CD14-positive monocyte (primary cell): ENCODE data around the gene TMTC1. TPM values are rescaled to one million over a fixed set of nuclear protein-coding genes. Genes with fewer than 3 reads are reported as not detected.
A peak's percentile ranks its signal among the peaks of the same experiment; 100 is the strongest.

Experiments
- DNase-seq, 3 donors: peaks; one replicate each; pipeline ENCODE4 v3.0.0-alpha.2; 2011 to 2022
- H2AFZ ChIP-seq: 2 replicates; pipeline ENCODE4 v1.6.0; 2012; ENCODE audit warnings: mild to moderate bottlenecking, low read depth, low read length, inconsistent platforms; ENCODE audit not compliant: insufficient read depth, poor library complexity, severe bottlenecking
- H3K27ac ChIP-seq, 2 donors: 1 replicate in 1 of 2; 2 replicates in 1 of 2; pipeline ENCODE4 v1.5.1; 2012 to 2013; ENCODE audit warnings: low read length in 2 of 2, control low read depth in 1 of 2, inconsistent platforms in 1 of 2, low read depth in 1 of 2, mild to moderate bottlenecking in 1 of 2
- H3K27me3 ChIP-seq, 2 donors: one replicate each; pipeline versions ENCODE4 v1.6.0 to v1.6.1; 2011 to 2013; ENCODE audit warnings: low read length in 2 of 2; ENCODE audit not compliant: control insufficient read depth in 2 of 2, insufficient read depth in 2 of 2
- H3K36me3 ChIP-seq, 2 donors: replicated peaks in 1 of 2; 1 replicate in 1 of 2; 2 replicates in 1 of 2; pipeline versions ENCODE4 v1.5.1 to v1.6.1; 2012 to 2013; ENCODE audit warnings: low read length in 2 of 2, control low read depth in 1 of 2, inconsistent platforms in 1 of 2, mild to moderate bottlenecking in 1 of 2; ENCODE audit not compliant: insufficient read depth in 2 of 2, control insufficient read depth in 1 of 2
- H3K4me1 ChIP-seq, 2 donors: 1 replicate in 1 of 2; 2 replicates in 1 of 2; pipeline versions ENCODE4 v1.5.1 to v1.6.1; 2012 to 2013; ENCODE audit warnings: low read length in 2 of 2, control low read depth in 1 of 2, inconsistent platforms in 1 of 2, mild to moderate bottlenecking in 1 of 2, moderate library complexity in 1 of 2; ENCODE audit not compliant: insufficient read depth in 2 of 2, control insufficient read depth in 1 of 2
- H3K4me2 ChIP-seq: replicated peaks from 2 replicates; pipeline ENCODE3; 2012; ENCODE audit warnings: low read length, moderate library complexity, mild to moderate bottlenecking; ENCODE audit not compliant: poor library complexity, severe bottlenecking; ENCODE audit errors: extremely low read depth
- H3K4me3 ChIP-seq, 3 experiments: fragments of 200-600 bp in 1 of 3; sonication (generic) in 1 of 3; replicated peaks in 1 of 3; 1 replicate in 2 of 3; 2 replicates in 1 of 3; pipeline ENCODE4 v1.5.1; 2011 to 2013; ENCODE audit warnings: low read length in 3 of 3, mild to moderate bottlenecking in 3 of 3, control low read depth in 2 of 3, low read depth in 2 of 3, inconsistent platforms in 1 of 3, moderate library complexity in 1 of 3
- H3K79me2 ChIP-seq: 2 replicates; pipeline ENCODE4 v1.6.0; 2012; ENCODE audit warnings: mild to moderate bottlenecking, control low read depth, inconsistent platforms, low read length, moderate library complexity; ENCODE audit not compliant: insufficient read depth
- H3K9ac ChIP-seq: 2 replicates; pipeline ENCODE4 v1.6.0; 2017; ENCODE audit warnings: low read length, mild to moderate bottlenecking; ENCODE audit not compliant: insufficient read depth, poor library complexity, severe bottlenecking
- H3K9me3 ChIP-seq, 2 donors: replicated peaks in 1 of 2; 1 replicate in 1 of 2; 2 replicates in 1 of 2; pipeline versions ENCODE4 v1.5.1 to v1.6.1; 2012 to 2013; ENCODE audit warnings: low read length in 2 of 2, control low read depth in 1 of 2; ENCODE audit not compliant: control insufficient read depth in 1 of 2, insufficient read depth in 1 of 2
- H4K20me1 ChIP-seq: 2 replicates; pipeline ENCODE4 v1.6.0; 2012; ENCODE audit warnings: mild to moderate bottlenecking, low read length, control low read depth, moderate library complexity; ENCODE audit not compliant: insufficient read depth
- H3K27ac Mint-ChIP-seq, 7 donors: one replicate each; pipeline ENCODE4 v1.8.0; 2020; ENCODE audit warnings: mild to moderate bottlenecking in 7 of 7, mixed read lengths in 7 of 7, moderate library complexity in 6 of 7, inconsistent platforms in 2 of 7
- H3K27me3 Mint-ChIP-seq, 3 donors: one replicate each; pipeline ENCODE4 v1.8.0; 2021 to 2022; ENCODE audit warnings: low read depth in 3 of 3, mild to moderate bottlenecking in 3 of 3, mixed read lengths in 3 of 3, moderate library complexity in 3 of 3, inconsistent platforms in 1 of 3
- H3K36me3 Mint-ChIP-seq, 2 donors: one replicate each; pipeline ENCODE4 v1.8.0; 2020; ENCODE audit warnings: mixed read lengths in 2 of 2, inconsistent platforms in 1 of 2, mild to moderate bottlenecking in 1 of 2
- H3K4me1 Mint-ChIP-seq: one replicate; pipeline ENCODE4 v1.8.0; 2020; ENCODE audit warnings: mild to moderate bottlenecking, mixed read lengths
- H3K4me3 Mint-ChIP-seq, 2 donors: one replicate each; pipeline ENCODE4 v1.8.0; 2020; ENCODE audit warnings: mild to moderate bottlenecking in 2 of 2, mixed read lengths in 2 of 2, moderate library complexity in 1 of 2
- H3K9me3 Mint-ChIP-seq, 7 donors: one replicate each; pipeline ENCODE4 v1.8.0; 2020 to 2022; ENCODE audit warnings: mixed read lengths in 7 of 7, mild to moderate bottlenecking in 6 of 7, moderate library complexity in 6 of 7, inconsistent platforms in 2 of 7
- WGBS: methylation state at CpG from one replicate; pipeline ENCODE4 v1.1.5; 2013; ENCODE audit warnings: missing lambda C conversion rate; ENCODE audit not compliant: insufficient coverage; 5-methylcytosine and 5-hydroxymethylcytosine counted together
- intact Hi-C, 2 donors: fragments of 100-400 bp; cut with micrococcal nuclease; formaldehyde crosslinking; loops; one replicate each; pipeline versions ENCODE4 v1.15.0 to v1.15.1; 2023
- polyA plus RNA-seq, 3 donors: library from polyadenylated mRNA; depleted of rRNA in 1 of 3; unstranded in 2 of 3; stranded (reverse) in 1 of 3; fragments of 300-500 nt in 2 of 3; fragments of >200 nt in 1 of 3; fragmentation: Illumina TruSeq in 2 of 3; gene quantifications; 1 replicate in 2 of 3; 2 replicates in 1 of 3; pipeline ENCODE4 v1.2.3, GENCODE V29; 2012 to 2021
- TF ChIP-seq, protein P1 (sequence below): fragments of 200-600 bp; IDR thresholded peaks from one replicate; pipeline ENCODE4 v1.8.0; 2022; ENCODE audit warnings: antibody characterized with exemption, mild to moderate bottlenecking

The TMTC1 gene
- polyA plus RNA-seq, 3 donors = 0.57 to 5.6 (median 2.1) TPM

DNA sequence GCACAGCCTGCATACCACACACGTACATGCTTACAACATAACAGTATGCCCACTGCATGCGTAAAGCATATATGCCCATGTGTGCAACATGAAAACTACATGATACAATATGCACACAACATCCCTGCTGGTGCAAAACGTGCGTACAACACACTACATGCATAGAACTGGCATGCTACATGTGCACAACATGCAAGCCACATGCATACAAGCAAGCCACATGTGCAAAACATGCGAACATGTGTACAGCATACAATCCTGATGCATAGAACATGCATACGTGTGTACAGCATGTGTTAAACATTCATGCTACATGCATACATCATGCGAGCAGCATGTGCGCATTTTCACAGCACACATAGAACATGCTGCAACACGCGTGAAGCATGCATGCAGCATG is 8.4 kb upstream of the TMTC1 start:
- no peaks in the 10 kb centered on the region for H3K79me2 ChIP-seq
- peaks cover 4 to 15% (median 7%) of the 10 kb centered on the region in 3 donors for H3K27me3 Mint-ChIP-seq
- H2AFZ ChIP-seq = no peak overlapping the region
- no peak overlapping the region for H3K4me2 ChIP-seq
- H3K27ac ChIP-seq = no peak overlapping the region
- H3K4me3 ChIP-seq = peak overlapping the region in 1 of 3 experiments; percentile 2
- H3K36me3 Mint-ChIP-seq = no peaks in the 10 kb centered on the region
- H3K4me1 Mint-ChIP-seq = no peaks in the 10 kb centered on the region
- no peak overlapping the region for H3K9ac ChIP-seq
- H3K9me3 Mint-ChIP-seq = peaks cover 0 to 14% (median 6%) of the 10 kb centered on the region in 7 donors
- DNase-seq = no peak
- 93% methylated on average over 9 of the region's 10 CpGs for WGBS
- intact Hi-C loops = no loop called here
- H3K4me1 ChIP-seq = no peaks in the 10 kb centered on the region
- no peak overlapping the region for H3K4me3 Mint-ChIP-seq
- peaks cover 28 to 48% of the 10 kb centered on the region in 2 donors for H3K9me3 ChIP-seq
- H4K20me1 ChIP-seq = no peaks in the 10 kb centered on the region
- no peaks in the 10 kb centered on the region for H3K36me3 ChIP-seq
- peaks cover 2 to 12% of the 10 kb centered on the region in 2 donors for H3K27me3 ChIP-seq
- no peak overlapping the region for H3K27ac Mint-ChIP-seq
- TF ChIP-seq, protein P1, sequence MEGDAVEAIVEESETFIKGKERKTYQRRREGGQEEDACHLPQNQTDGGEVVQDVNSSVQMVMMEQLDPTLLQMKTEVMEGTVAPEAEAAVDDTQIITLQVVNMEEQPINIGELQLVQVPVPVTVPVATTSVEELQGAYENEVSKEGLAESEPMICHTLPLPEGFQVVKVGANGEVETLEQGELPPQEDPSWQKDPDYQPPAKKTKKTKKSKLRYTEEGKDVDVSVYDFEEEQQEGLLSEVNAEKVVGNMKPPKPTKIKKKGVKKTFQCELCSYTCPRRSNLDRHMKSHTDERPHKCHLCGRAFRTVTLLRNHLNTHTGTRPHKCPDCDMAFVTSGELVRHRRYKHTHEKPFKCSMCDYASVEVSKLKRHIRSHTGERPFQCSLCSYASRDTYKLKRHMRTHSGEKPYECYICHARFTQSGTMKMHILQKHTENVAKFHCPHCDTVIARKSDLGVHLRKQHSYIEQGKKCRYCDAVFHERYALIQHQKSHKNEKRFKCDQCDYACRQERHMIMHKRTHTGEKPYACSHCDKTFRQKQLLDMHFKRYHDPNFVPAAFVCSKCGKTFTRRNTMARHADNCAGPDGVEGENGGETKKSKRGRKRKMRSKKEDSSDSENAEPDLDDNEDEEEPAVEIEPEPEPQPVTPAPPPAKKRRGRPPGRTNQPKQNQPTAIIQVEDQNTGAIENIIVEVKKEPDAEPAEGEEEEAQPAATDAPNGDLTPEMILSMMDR = no peak

DNA sequence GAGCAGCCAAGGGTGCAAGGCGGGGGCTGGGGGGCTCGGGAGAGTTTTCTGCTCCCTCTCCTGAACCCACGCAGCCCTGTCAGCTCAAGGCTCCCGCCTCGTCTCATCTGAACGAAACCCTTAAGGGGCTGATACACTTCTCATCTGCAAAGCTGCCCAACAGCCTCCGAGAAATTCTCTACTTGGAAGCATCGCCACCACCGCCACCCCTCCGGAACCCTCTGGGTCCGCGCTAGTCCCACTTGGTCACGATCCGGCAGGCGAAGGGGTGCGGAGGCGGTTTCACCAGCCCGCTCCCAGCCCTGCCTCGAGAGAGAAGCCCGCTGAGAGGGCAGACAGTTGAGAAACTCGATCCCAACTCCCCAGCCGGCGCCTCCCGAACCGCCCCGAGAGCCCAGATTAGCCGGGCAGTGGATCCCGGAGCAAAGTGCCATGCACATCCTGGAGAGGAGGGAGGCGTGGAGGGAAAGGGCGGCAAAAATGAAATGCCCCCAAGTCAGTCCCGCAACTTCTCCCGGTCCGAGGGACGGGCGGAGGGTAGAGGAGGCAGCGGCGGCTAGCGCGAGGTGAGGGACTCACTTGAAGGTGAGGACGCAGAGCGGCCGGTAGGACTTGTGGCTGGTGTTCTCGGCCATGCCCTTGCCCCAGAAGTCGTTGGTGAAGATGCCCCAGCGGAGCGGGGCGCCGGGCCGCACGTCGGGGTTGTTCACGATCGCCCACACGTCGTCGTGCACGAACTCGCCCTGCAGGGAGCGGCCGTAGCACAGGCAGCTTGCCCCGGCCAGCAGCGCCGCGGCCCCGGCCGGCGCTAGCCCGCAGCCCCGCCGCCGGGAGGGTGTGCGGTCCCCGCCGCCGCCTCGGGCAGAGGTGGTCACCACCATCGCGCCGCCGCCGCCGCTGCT is 620 bp downstream of the TMTC1 start:
- peak overlapping the region in 6 of 7 donors; percentile 87 to 95 (median 90) for H3K27ac Mint-ChIP-seq
- peak in 2 of 3 donors; percentile 18 to 28 for DNase-seq

More for the DNA sequence above, 620 bp downstream of the TMTC1 start:
- Histone ChIP-seq H2AFZ (peak overlapping the region; percentile 82), H3K79me2 (no peaks in the 10 kb centered on the region), H3K27me3 (peaks cover 26 to 40% of the 10 kb centered on the region in 2 donors), H3K36me3 (no peaks in the 10 kb centered on the region), H3K4me3 (peak overlapping the region; percentile 61 to 86 (median 84)), H3K4me1 (peaks cover 20 to 26% of the 10 kb centered on the region in 2 donors), H3K4me2 (peak overlapping the region; percentile 80), H3K27ac (peak overlapping the region; percentile 64 to 92), H4K20me1 (no peaks in the 10 kb centered on the region), H3K9me3 (peaks cover 0 to 17% of the 10 kb centered on the region in 2 donors), H3K9ac (peak overlapping the region; percentile 65)
- intact Hi-C loops = loop anchor here in 1 of 2 donors (10.0 kb wide), 1 partner anchor 98 kb away; no protein-coding TSS in a partner anchor
- TF ChIP-seq, protein P1 = no peak
- Mint-ChIP-seq H3K36me3 (peaks cover 2 to 9% of the 10 kb centered on the region in 2 donors), H3K9me3 (peaks cover 0 to 28% (median 2%) of the 10 kb centered on the region in 7 donors), H3K4me1 (peaks cover 35% of the 10 kb centered on the region), H3K4me3 (peak overlapping the region; percentile 87 to 95), H3K27me3 (peaks cover 25 to 51% (median 34%) of the 10 kb centered on the region in 3 donors)
- under 1% methylated on average over 82 of the region's 82 CpGs for WGBS
